GM12892 (cell line): ENCODE measurements around the gene NAA11.

ENCODE experiments used
- POLR2A ChIP-seq: IDR thresholded peaks from 2 replicates; pipeline ENCODE4 v1.6.1; 2011; ENCODE audit warnings: low read depth, low read length, control low read depth
- POLR2AphosphoS5 ChIP-seq: IDR thresholded peaks from 2 replicates; pipeline ENCODE4 v1.6.1; 2011; ENCODE audit warnings: low read depth, low read length, control low read depth
- TAF1 ChIP-seq: IDR thresholded peaks from 2 replicates; pipeline ENCODE4 v1.6.1; 2011; ENCODE audit warnings: low read depth, mild to moderate bottlenecking, control low read depth, low read length, borderline replicate concordance

DNA sequence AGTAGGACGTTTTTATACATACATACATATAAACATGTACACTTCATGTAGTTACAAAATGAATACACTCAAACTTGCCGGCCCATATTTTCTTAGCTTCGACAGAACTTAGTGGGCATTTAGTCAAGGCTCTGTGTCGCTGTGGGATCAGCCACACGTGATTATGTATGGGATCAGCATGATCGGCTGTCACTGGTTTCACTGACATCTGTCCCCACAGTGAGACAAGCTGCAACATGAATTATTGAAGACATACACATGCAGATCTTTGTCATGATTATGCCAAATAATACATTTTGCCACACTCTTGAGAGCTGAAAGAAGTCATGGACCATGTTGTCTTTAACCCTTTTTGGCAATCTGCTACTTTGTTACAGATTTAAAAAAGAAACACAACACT lies 38.2 kb upstream of the NAA11 start:
- no peak for TF ChIP-seq POLR2A
- TF ChIP-seq TAF1 = no peak
- TF ChIP-seq POLR2AphosphoS5 = no peak
